HFF-Myc (cell line): ENCODE results near the gene SCYGR6.
A peak's percentile ranks its signal among the peaks of the same experiment; 100 is the strongest.
"Not testable (repeated sequence)": the region's sequence is repeated elsewhere in the genome, so short reads cannot be mapped to it uniquely, and the experiment has no call there.

Experiments
- DNase-seq: peaks from one replicate; pipeline ENCODE4 v3.0.0-alpha.2; 2011; ENCODE audit warnings: low read depth; ENCODE audit errors: extremely low read depth
- H3K4me3 ChIP-seq: replicated peaks from 2 replicates; pipeline ENCODE4 v1.5.1; 2011; ENCODE audit warnings: low read depth, mild to moderate bottlenecking, control low read depth, low read length
- CTCF ChIP-seq: IDR thresholded peaks from 2 replicates; pipeline ENCODE4 v1.5.1; 2012; ENCODE audit warnings: mild to moderate bottlenecking, low read depth, low read length, control low read depth; ENCODE audit errors: missing control alignments

Gene SCYGR6

GRCh38 chr2:227739351-227739750 is 14.8 kb upstream of the SCYGR6 start:
- DNase-seq: no peak
- TF ChIP-seq CTCF: no peak
- no peak overlapping the region for H3K4me3 ChIP-seq

GRCh38 chr2:227728035-227728434 is 3.5 kb upstream of the SCYGR6 start, which contains the start of gene SCYGR7:
SCYGR7 (plus strand) TSS chr2:227728335; CDS start chr2:227728335, 0 bp downstream.
- TF ChIP-seq CTCF: no peak
- DNase-seq: no peak
- H3K4me3 ChIP-seq: no peak within 1 kb of the TSS

- H3K4me3 ChIP-seq, DNase-seq: not testable (repeated sequence)
Observed at GRCh38 chr2:227722821-227723220, 1.7 kb downstream of the SCYGR6 start.

GRCh38 chr2:227720680-227721079 is 3.9 kb downstream of the SCYGR6 start:
- no peak for TF ChIP-seq CTCF
- no peak overlapping the region for H3K4me3 ChIP-seq
- DNase-seq: no peak

GRCh38 chr2:227719641-227720040 is 4.9 kb downstream of the SCYGR6 start:
- DNase-seq: no peak
- H3K4me3 ChIP-seq: no peak overlapping the region
- no peak for TF ChIP-seq CTCF

DNA sequence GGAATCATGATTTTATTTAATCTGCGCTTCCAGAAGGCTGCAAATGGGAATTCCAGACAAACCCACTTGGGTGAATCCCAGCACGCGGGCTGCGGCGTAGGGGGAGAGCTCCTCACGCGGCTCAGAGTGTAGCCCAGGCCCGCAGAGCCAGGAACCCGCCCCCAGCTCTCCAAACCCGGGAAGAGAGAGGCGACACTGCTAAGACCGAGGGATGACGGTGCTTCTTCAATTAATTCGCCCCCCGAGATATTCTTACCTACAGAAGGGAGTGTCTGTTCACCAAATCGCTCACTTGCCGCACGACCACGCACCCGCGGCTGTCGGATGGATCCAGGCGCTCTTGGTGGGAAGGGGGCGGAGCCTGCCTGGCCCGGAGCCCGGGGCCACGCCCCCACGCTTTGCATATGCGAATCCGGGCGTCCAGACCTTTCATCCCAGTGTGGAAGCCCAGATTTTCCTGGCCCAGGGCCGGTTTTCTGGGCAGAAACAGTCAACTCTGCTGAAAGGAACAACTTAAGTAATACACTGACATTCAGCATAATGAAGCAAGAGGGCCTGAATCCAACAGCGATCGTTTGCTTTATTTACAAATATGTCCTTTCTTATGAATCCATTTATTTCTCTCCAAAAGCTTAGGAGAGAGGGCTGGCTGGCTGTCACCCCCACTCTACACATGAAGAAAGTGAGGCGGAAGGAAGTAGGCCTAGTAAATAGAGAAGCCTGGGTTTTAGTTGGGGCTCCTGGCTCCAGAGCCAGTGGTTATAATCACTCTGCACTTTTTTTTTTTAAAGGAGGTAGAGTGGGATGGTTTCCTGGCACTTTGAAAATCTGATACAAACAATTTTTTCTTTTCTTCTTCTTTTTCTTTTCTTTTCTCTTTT is 6.6 kb downstream of the SCYGR6 start, which contains the start of gene SLC19A3:
SLC19A3 (minus strand) TSS at position 342 of the 881 bp plus-strand sequence. CDS start 15,710 bp downstream, outside the sequence.
- TF ChIP-seq CTCF: no peak
- peak within 1 kb of the TSS; percentile 28 for H3K4me3 ChIP-seq
- DNase-seq: peak; percentile 4

DNA sequence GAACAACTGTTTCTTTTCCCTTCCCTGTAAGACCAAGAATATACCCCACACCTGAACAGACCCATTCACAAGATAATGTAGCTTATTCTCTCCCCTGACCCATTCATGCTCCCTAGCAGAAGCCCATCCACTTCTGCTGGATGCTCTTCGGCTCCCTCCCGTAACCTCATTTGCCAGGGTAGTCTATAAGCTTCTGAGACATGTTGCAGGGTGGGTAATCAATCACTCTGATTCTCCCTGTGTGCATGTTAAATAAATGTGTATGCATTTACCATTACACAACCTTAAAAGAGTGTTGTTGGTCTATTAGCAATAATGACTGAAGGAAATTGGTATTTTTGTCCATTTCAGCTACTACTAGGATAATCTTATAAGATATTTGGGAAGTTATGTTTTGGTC is 8.1 kb downstream of the SCYGR6 start:
- no peak for DNase-seq
- no peak overlapping the region for H3K4me3 ChIP-seq
- TF ChIP-seq CTCF: no peak
